Hypothalamus (tissue), 51 donors: ENCODE data around the gene ING1.
"Not testable (repeated sequence)": the region's sequence is repeated elsewhere in the genome, so short reads cannot be mapped to it uniquely, and the experiment has no call there.

ENCODE experiments used
- DNase-seq, 51 donors: peaks; one replicate each; lab custom pipeline; 2025; lab: John Stamatoyannopoulos, UW

ING1 gene

GRCh38 chr13:110713642-110713952 lies at the start of gene ING1:
Gene ING1 (plus strand): TSS chr13:110713700. CDS start chr13:110714150, 450 bp downstream.
- no peak for DNase-seq

GRCh38 chr13:110664041-110664440 lies 49.5 kb upstream of the ING1 start:
- DNase-seq = no peak

- DNase-seq = no peak
Measured at GRCh38 chr13:110664673-110665072, 48.8 kb upstream of the ING1 start.

GRCh38 chr13:110665491-110666254 lies 47.8 kb upstream of the ING1 start:
- no peak for DNase-seq

- no peak for DNase-seq
Measured at GRCh38 chr13:110666255-110666533, 47.3 kb upstream of the ING1 start.

GRCh38 chr13:110669036-110669435 lies 44.5 kb upstream of the ING1 start:
- DNase-seq = no peak

- not testable (repeated sequence) for DNase-seq
Measured at GRCh38 chr13:110669814-110670213, 43.7 kb upstream of the ING1 start.

GRCh38 chr13:110676595-110677587 lies 36.6 kb upstream of the ING1 start:
- DNase-seq = no peak

GRCh38 chr13:110677731-110678545 lies 35.6 kb upstream of the ING1 start:
- DNase-seq = no peak

GRCh38 chr13:110680852-110681251 lies 32.6 kb upstream of the ING1 start:
- no peak for DNase-seq

GRCh38 chr13:110681868-110682550 lies 31.5 kb upstream of the ING1 start:
- no peak for DNase-seq

GRCh38 chr13:110682746-110683145 lies 30.8 kb upstream of the ING1 start:
- DNase-seq = no peak

GRCh38 chr13:110683203-110683883 lies 30.2 kb upstream of the ING1 start:
- DNase-seq = no peak

- DNase-seq = no peak
Measured at GRCh38 chr13:110683921-110684320, 29.6 kb upstream of the ING1 start.

- DNase-seq = no peak
Measured at GRCh38 chr13:110684388-110685056, 29.0 kb upstream of the ING1 start.

- no peak for DNase-seq
Measured at GRCh38 chr13:110685305-110686020, 28.0 kb upstream of the ING1 start.

- DNase-seq = no peak
Measured at GRCh38 chr13:110687736-110688135, 25.8 kb upstream of the ING1 start.

- DNase-seq = no peak
Measured at GRCh38 chr13:110689041-110689440, 24.5 kb upstream of the ING1 start.

GRCh38 chr13:110689711-110690110 lies 23.8 kb upstream of the ING1 start:
- no peak for DNase-seq
